GM06990 (cell line): ENCODE measurements around the gene MAT2B.

Experiments
- DNase-seq: peaks from one replicate; pipeline ENCODE4 v3.0.0-alpha.2; 2011; ENCODE audit not compliant: insufficient read length; ENCODE audit errors: extremely low read depth
- H3K27me3 ChIP-seq: replicated peaks from 2 replicates; pipeline ENCODE4 v1.6.0; 2011; ENCODE audit warnings: low read length; ENCODE audit not compliant: control insufficient read depth, insufficient read depth
- H3K36me3 ChIP-seq: 2 replicates; pipeline ENCODE4 v1.5.1; 2011; ENCODE audit warnings: low read length; ENCODE audit not compliant: control insufficient read depth, insufficient read depth
- H3K4me3 ChIP-seq: replicated peaks from 2 replicates; pipeline ENCODE4 v1.5.1; 2011; ENCODE audit warnings: low read depth, mild to moderate bottlenecking, control low read depth, low read length
- TF ChIP-seq, protein P1 (sequence below): IDR thresholded peaks from 2 replicates; pipeline ENCODE4 v1.5.1; 2011; ENCODE audit warnings: low read length, control low read depth, mild to moderate bottlenecking, inconsistent platforms; ENCODE audit not compliant: insufficient read depth, poor library complexity, severe bottlenecking

MAT2B gene

DNA sequence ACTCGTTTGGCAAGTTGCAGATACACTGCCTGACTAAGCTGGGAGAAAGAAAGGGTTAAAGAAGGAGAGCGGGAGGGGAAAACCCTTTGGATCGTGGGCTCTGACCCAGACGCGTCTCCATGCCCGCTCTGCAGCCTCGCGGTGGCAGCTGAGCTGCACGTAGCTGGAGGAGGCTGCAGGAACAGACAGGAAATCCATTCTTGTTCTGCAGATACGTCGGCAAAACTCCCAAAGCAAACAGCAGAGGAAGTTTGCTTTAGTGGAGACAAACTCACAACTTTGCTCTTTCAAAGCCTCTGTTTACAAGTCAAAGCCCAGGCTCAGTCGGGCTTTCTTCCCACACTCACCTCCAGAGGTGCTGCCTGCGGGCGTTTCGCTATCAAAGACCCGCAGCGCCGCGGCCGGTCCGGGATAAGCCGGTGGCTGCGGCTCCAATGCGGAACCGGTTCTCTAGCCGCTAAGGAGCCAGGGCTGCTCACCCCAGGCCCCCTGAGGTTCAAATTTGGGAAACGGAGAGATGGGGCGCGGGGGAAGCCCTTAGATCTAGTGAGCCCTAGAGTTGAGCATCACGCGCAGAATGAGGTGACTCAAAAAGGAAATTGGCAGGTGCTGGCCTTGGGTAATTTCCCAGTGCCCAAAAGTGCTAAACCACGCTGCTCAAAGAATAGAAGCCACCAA, 60.7 kb downstream of the MAT2B start:
- TF ChIP-seq, protein P1, sequence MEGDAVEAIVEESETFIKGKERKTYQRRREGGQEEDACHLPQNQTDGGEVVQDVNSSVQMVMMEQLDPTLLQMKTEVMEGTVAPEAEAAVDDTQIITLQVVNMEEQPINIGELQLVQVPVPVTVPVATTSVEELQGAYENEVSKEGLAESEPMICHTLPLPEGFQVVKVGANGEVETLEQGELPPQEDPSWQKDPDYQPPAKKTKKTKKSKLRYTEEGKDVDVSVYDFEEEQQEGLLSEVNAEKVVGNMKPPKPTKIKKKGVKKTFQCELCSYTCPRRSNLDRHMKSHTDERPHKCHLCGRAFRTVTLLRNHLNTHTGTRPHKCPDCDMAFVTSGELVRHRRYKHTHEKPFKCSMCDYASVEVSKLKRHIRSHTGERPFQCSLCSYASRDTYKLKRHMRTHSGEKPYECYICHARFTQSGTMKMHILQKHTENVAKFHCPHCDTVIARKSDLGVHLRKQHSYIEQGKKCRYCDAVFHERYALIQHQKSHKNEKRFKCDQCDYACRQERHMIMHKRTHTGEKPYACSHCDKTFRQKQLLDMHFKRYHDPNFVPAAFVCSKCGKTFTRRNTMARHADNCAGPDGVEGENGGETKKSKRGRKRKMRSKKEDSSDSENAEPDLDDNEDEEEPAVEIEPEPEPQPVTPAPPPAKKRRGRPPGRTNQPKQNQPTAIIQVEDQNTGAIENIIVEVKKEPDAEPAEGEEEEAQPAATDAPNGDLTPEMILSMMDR = no peak
- no peaks in the 10 kb centered on the region for H3K27me3 ChIP-seq
- no peaks in the 10 kb centered on the region for H3K36me3 ChIP-seq
- H3K4me3 ChIP-seq = peak overlapping the region; percentile 9
- DNase-seq = peak; percentile 11

DNA sequence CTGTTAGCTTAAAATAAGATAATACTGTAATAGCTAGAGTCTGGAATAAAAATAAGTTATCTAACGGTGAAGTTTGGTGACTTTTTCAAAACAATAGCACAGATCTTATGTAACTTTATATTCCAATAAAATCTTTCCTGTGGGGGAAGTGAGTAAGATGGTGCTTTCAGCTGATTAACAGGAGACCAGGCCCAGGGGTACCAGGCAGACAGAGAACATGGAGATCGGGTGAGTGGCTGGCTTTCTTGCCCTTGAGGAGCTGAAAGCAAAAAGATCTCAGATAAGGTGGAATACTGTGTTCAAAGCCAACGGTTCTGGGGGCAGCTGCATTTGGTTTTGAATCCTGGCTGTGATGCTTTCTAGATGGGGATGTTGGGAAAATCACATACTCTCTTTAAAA, 61.3 kb downstream of the MAT2B start:
- Histone ChIP-seq H3K27me3 (no peaks in the 10 kb centered on the region), H3K4me3 (no peak overlapping the region), H3K36me3 (no peaks in the 10 kb centered on the region)
- TF ChIP-seq, protein P1 = no peak
- no peak for DNase-seq

DNA sequence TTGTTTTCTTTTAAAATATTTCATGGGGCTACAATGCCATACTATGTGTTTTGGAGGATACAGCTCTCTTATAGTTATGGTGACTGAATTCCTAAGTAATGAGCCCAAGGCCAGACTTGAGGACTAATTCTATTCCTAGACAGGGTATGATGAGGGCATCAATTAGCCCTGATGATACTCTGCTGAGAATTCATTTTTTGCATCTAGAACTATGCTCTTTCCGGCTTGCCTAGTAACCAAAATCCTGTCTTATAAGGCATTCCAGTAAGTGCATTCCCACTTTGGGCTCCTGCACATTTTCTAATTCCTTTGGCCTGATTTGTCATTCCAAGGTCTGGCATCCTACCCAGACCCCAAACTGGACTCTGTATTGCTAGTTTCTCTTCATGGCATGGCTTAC, 62.4 kb downstream of the MAT2B start:
- H3K4me3 ChIP-seq = no peak overlapping the region

More for the DNA sequence above, 62.4 kb downstream of the MAT2B start:
- DNase-seq = no peak
- no peaks in the 10 kb centered on the region for H3K36me3 ChIP-seq
- no peaks in the 10 kb centered on the region for H3K27me3 ChIP-seq
- TF ChIP-seq, protein P1 = no peak
